ENCODE measurements around the gene NFKBIL1.

NFKBIL1 gene

DNA sequence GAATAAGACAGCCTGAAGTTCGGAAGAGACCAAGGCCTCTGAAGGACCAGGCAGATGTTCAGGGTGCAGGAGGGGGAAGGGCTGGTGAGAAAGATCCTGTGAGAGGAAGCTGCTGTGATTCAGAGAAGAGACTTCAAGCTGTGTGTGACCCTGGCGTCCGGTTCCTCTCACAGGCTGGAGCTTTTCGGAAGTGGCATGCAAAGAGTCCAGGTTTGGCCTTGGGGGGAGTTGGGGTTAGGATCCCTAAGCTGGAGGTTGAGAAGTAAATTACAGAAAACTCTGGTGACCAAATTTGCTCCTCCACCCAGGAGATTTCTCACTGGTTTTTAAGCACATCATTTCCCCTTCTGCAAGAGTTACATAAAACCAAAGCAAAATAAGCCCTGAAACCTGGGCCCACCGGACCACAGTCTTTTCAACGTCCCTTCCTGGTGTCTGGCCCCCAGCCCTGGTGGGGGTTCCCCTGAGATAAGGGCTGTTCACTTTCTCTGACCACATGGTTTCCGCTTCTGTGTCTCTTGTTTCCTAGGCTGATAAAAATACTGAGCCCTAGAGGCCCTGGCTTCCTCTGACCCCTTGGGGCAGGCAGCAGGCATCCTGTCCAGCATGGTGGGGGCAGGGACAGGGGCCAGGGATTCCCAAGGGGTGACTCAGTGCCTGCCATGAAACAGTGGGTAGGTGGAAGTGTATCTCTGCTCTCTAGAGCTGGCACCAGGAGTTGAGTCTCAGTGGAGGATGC, 12.7 kb downstream of the NFKBIL1 start:
- peak; percentile 92 for DNase-seq (ENCODE audit: low spot score)

DNA sequence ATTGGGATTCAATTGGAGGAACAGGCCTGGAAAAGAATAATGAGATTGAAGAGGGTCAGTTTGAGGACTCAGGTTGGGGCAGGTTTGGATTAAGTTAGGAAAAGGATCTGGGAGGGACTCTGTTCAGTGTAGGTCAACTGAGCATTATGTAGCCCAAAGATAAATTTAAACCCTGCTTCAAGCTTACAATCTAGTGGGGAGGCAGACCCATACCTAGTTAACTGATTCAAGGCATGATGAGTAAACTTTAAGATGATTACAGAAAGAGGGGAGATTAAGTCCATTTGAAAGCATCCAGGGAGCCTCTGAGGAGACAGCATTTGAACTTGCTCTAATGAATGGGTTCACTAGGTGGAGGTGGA, 13.3 kb downstream of the NFKBIL1 start:
- DNase-seq (ENCODE audit: low spot score): no peak

GRCh38 chr6:31567531-31568370, 20.3 kb downstream of the NFKBIL1 start:
- DNase-seq (ENCODE audit: low spot score): no peak

DNA sequence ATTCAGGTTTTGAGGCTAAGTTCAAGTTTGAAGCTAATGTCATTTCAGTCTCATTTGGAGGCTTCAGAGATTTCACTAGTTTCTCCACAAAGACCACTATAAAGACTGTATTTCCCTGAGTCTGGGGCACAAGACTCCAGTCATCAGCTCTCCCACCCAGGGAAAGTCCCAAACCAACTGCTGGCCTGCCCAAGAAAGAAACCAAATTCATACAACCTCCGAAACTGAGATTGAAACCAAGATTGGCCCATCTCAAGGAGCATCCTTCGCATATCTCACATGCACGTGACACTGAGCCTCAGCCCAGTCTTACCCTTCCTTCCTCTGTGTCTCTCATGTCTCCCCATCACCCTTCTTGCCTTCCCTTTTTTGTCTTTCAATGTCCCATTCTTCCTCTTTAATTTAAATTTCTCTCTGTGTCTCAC, 21.1 kb downstream of the NFKBIL1 start:
- DNase-seq (ENCODE audit: low spot score): no peak

GRCh38 chr6:31569861-31570536, 22.6 kb downstream of the NFKBIL1 start:
- no peak for DNase-seq (ENCODE audit: low spot score)

- no peak for DNase-seq (ENCODE audit: low spot score)
Measured at GRCh38 chr6:31572041-31572911, 24.9 kb downstream of the NFKBIL1 start, which contains the start of gene LTA. TSS of gene LTA (plus strand) at chr6:31572289. CDS start at chr6:31572743, 454 bp downstream.

- peak; percentile 17 for DNase-seq (ENCODE audit: low spot score)
Measured at GRCh38 chr6:31573239-31574105, 26.1 kb downstream of the NFKBIL1 start.

- DNase-seq (ENCODE audit: low spot score): no peak
Measured at GRCh38 chr6:31574106-31575061, 27.0 kb downstream of the NFKBIL1 start.

- peak; percentile 89 for DNase-seq (ENCODE audit: low spot score)
Measured at GRCh38 chr6:31575335-31575901, 28.0 kb downstream of the NFKBIL1 start, which contains the start of gene TNF. TSS of gene TNF (plus strand) at chr6:31575565. CDS start at chr6:31575742, 177 bp downstream.

GRCh38 chr6:31575952-31576685, 28.7 kb downstream of the NFKBIL1 start:
- peak; percentile 7 for DNase-seq (ENCODE audit: low spot score)

GRCh38 chr6:31576897-31577578, 29.6 kb downstream of the NFKBIL1 start:
- peak; percentile 8 for DNase-seq (ENCODE audit: low spot score)

DNA sequence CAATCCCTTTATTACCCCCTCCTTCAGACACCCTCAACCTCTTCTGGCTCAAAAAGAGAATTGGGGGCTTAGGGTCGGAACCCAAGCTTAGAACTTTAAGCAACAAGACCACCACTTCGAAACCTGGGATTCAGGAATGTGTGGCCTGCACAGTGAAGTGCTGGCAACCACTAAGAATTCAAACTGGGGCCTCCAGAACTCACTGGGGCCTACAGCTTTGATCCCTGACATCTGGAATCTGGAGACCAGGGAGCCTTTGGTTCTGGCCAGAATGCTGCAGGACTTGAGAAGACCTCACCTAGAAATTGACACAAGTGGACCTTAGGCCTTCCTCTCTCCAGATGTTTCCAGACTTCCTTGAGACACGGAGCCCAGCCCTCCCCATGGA, 30.2 kb downstream of the NFKBIL1 start:
- peak; percentile 7 for DNase-seq (ENCODE audit: low spot score)

- peak; percentile 97 for DNase-seq (ENCODE audit: low spot score)
Measured at GRCh38 chr6:31578184-31579118, 31.0 kb downstream of the NFKBIL1 start.

DNA sequence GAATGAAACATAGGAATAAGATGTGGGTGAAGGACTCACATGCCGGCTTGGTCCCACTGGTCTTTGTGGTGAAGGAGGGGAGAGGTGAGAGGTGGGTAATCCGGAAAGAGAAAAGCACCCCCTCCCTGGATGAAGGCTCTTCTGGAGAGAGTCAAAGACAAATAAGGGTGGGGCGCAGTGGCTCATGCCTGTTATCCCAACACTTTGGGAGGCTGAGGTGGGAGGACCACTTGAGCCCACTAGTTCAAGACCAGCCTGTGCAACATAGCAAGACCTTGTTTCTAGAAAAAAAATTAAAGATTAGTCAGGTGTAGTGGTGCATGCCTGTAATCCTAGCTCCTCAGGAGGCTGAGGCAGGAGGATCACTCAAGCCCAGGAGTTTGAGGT, 31.7 kb downstream of the NFKBIL1 start:
- DNase-seq (ENCODE audit: low spot score): peak; percentile 46

- peak; percentile 9 for DNase-seq (ENCODE audit: low spot score)
Measured at GRCh38 chr6:31579546-31580437, 32.4 kb downstream of the NFKBIL1 start.

GRCh38 chr6:31580438-31580740, 33.0 kb downstream of the NFKBIL1 start:
- peak; percentile 3 for DNase-seq (ENCODE audit: low spot score)

All from kidney tubule cell (primary cell).